ENCODE measurements around the gene H2BK1.

DNA sequence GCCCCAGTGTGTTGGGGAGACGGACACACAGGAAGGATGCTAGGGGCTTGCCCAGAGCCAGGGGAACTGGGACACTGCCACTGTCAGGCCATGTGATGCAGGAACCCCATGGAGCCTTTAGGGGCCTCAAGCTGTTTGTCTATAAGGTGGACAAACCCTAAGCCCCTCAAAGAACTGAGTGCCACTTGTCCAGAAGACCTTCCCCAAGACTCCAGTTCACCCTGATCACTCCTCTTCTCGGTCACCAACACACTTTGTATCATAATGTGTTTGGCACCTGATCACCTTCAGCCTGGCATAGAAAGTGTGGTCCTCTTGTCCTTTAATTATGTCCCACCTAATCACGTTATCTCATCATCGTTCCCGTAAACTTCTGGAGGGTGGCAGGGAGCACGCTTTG, 700 bp downstream of the H2BK1 start:
- TF ChIP-seq, protein P1, sequence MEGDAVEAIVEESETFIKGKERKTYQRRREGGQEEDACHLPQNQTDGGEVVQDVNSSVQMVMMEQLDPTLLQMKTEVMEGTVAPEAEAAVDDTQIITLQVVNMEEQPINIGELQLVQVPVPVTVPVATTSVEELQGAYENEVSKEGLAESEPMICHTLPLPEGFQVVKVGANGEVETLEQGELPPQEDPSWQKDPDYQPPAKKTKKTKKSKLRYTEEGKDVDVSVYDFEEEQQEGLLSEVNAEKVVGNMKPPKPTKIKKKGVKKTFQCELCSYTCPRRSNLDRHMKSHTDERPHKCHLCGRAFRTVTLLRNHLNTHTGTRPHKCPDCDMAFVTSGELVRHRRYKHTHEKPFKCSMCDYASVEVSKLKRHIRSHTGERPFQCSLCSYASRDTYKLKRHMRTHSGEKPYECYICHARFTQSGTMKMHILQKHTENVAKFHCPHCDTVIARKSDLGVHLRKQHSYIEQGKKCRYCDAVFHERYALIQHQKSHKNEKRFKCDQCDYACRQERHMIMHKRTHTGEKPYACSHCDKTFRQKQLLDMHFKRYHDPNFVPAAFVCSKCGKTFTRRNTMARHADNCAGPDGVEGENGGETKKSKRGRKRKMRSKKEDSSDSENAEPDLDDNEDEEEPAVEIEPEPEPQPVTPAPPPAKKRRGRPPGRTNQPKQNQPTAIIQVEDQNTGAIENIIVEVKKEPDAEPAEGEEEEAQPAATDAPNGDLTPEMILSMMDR (IDR thresholded peaks at IDR 0.05 in 8 of 11, conservative IDR thresholded peaks at IDR 0.05 in 3 of 11), result no peak
- TF ChIP-seq POLR2AphosphoS5 (IDR thresholded peaks at IDR 0.05) (no peak), POLR2A (IDR thresholded peaks at IDR 0.05) (no peak)

All from spleen (tissue), 7 donors.